ENCODE data around the gene ADRA2A.
A peak's percentile ranks its signal among the peaks of the same experiment; 100 is the strongest.

ADRA2A gene

DNA sequence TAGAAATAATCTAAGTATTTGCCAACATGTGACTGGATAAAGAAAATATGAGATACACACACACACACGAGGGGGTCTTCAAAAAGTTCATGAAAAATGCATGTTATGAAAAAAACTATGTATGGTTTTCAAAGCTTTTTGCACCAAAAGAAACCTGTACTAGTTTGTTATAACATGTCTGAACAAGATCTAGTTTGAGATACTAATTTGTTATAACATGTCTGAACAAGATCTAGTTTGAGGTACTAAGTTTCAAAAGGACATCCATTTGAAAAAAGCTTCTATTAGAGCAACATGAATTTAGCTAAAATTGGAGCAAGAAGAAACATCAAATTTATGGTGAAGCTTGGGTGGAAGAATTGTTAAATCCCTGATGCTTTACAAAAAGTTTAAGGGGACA, 19.8 kb upstream of the ADRA2A start:
- TF ChIP-seq, protein P1, sequence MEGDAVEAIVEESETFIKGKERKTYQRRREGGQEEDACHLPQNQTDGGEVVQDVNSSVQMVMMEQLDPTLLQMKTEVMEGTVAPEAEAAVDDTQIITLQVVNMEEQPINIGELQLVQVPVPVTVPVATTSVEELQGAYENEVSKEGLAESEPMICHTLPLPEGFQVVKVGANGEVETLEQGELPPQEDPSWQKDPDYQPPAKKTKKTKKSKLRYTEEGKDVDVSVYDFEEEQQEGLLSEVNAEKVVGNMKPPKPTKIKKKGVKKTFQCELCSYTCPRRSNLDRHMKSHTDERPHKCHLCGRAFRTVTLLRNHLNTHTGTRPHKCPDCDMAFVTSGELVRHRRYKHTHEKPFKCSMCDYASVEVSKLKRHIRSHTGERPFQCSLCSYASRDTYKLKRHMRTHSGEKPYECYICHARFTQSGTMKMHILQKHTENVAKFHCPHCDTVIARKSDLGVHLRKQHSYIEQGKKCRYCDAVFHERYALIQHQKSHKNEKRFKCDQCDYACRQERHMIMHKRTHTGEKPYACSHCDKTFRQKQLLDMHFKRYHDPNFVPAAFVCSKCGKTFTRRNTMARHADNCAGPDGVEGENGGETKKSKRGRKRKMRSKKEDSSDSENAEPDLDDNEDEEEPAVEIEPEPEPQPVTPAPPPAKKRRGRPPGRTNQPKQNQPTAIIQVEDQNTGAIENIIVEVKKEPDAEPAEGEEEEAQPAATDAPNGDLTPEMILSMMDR (conservative IDR thresholded peaks at IDR 0.05): no peak
- H3K27ac ChIP-seq: no peak overlapping the region

DNA sequence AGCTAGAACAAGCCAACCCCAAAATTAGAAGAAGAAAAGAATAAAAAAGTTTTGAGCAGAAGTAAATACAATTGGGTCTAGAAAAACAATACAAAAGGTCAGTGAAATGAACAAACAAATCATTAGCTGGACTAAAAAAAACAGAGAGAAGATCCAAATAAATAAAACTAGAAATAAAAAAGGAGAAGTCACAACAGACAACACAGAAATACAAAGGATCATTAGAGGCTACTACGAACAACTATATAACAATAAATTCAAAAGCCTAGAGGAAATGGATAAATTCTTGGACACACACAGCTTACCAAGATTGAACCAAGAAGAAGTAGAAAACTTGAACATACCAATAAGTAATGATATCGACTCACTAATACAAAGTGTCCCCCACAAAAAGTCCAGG, 13.4 kb upstream of the ADRA2A start:
- TF ChIP-seq, protein P1 (conservative IDR thresholded peaks at IDR 0.05): no peak
- TF ChIP-seq ZFX (IDR thresholded peaks at IDR 0.05): no peak
- no peak overlapping the region for H3K27ac ChIP-seq

DNA sequence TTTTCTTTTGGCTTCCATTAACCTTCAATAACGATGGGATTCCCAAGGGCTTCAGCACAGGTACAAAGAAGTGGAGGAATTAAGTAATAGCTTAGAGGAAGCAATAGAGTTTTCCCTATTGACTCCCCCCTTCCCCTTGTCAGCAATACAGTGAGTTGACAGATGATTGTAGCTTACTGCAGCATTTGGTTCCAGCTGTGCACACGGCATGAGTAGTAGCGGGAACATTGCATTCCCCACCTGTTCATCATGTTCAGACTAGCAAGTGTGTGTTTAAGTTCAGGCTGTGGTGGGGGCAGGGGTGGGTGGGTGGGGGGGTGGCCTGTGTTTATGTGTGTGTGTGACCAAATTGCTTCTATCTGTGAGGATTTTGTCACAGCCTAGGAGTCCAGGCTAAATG, 4.6 kb upstream of the ADRA2A start:
- TF ChIP-seq, protein P1 (conservative IDR thresholded peaks at IDR 0.05): no peak

DNA sequence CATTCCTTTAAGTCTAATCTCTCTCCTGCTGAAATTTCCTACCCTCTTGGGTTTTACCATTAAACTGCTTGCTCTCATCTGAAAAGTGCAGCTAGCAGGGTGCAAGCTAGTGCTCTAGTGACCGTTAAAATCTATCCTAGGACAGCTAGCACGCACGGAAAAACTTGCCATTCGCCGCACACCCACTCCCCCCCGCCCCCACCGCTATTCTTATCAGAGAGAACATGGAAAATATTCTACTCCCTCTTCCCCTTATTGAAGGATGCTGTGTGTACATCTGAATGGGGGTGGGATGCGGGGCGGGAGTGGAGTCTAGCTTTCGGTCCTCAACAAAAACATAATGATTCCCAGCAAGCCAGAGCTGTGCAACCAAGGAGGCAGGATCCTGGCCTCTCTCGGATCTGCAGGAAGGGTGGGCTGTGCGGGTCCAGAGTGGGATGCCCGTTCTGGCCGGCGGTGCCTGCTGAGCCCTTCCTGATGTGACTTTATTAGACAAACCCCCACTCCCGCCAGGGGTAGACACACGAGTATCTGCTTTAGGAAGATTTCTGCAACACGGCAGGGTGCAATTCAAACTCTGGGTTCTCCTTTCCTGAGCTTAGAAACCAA, 1.1 kb upstream of the ADRA2A start:
- H3K27ac ChIP-seq: no peak overlapping the region
- TF ChIP-seq ZFX (IDR thresholded peaks at IDR 0.05): no peak
- TF ChIP-seq, protein P1 (conservative IDR thresholded peaks at IDR 0.05): no peak

More for the DNA sequence above, 4.6 kb upstream of the ADRA2A start:
- H3K27ac ChIP-seq: no peak overlapping the region

DNA sequence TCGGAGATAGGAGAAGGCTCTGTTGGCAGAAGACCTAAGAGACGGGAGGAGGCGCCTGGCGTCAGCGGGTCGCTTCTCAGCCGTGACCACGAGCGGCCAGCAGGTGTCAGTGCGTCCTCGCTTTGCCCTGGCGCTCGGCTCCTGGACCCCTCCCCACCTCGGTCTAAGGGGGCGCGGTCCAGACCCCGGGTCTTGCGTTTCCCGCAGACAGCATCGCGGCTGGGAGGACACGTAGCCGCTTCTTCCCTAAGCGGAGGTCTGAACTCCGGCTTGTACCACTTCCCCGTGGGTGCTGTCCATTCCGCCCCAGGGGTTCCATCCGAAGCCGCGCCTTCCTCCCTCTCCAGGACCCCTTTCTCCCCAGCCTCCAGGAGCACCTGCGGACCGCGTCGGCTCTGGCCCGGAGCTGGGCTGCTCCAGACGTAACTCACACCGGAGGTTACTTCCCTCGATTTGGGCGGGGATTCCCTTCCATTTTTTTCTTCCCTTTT, 593 bp upstream of the ADRA2A start:
- H3K27ac ChIP-seq: no peak overlapping the region
- TF ChIP-seq ZFX (IDR thresholded peaks at IDR 0.05): no peak
- TF ChIP-seq, protein P1 (conservative IDR thresholded peaks at IDR 0.05): peak; percentile 93

DNA sequence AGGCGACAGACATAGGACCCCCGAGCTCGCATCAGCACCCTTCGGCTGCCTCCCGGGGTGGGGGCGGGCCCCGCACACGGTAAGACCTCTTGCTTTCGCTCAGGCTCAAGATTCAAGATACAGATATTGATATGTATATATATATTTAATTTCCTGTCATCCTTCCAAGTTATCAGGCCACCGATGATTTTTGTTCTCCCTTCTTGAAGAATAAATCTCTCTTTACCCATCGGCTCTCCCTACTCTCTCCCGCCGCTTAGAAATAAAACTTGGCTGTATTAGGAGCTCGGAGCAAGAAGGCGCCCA, 603 bp downstream of the ADRA2A start:
- no peak for TF ChIP-seq ZFX (IDR thresholded peaks at IDR 0.05)
- TF ChIP-seq, protein P1 (conservative IDR thresholded peaks at IDR 0.05): no peak
- H3K27ac ChIP-seq: no peak overlapping the region

DNA sequence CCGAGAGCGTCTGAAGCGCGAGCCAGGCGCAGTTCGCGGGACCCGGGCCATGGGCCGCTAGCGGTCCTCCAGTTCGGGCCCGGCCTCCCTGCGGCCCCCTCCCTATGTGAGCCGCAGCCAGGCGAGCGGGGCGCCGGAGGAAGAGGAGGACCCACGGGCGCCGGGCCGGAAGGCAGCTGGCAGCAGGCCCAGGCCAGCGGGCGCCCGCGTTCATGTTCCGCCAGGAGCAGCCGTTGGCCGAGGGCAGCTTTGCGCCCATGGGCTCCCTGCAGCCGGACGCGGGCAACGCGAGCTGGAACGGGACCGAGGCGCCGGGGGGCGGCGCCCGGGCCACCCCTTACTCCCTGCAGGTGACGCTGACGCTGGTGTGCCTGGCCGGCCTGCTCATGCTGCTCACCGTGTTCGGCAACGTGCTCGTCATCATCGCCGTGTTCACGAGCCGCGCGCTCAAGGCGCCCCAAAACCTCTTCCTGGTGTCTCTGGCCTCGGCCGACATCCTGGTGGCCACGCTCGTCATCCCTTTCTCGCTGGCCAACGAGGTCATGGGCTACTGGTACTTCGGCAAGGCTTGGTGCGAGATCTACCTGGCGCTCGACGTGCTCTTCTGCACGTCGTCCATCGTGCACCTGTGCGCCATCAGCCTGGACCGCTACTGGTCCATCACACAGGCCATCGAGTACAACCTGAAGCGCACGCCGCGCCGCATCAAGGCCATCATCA, 1.1 kb downstream of the ADRA2A start:
- no peak for TF ChIP-seq ZFX (IDR thresholded peaks at IDR 0.05)
- TF ChIP-seq, protein P1 (conservative IDR thresholded peaks at IDR 0.05): no peak
- no peak overlapping the region for H3K27ac ChIP-seq

Data from C4-2B (cell line).